Kidney tubule cell (primary cell): ENCODE results near the gene KIFC3.
"Not testable (repeated sequence)": the region's sequence is repeated elsewhere in the genome, so short reads cannot be mapped to it uniquely, and the experiment has no call there.

Experiments
- DNase-seq: peaks from one replicate; pipeline ENCODE4 v3.0.0-alpha.2; 2018; ENCODE audit warnings: low spot score

KIFC3 gene

DNA sequence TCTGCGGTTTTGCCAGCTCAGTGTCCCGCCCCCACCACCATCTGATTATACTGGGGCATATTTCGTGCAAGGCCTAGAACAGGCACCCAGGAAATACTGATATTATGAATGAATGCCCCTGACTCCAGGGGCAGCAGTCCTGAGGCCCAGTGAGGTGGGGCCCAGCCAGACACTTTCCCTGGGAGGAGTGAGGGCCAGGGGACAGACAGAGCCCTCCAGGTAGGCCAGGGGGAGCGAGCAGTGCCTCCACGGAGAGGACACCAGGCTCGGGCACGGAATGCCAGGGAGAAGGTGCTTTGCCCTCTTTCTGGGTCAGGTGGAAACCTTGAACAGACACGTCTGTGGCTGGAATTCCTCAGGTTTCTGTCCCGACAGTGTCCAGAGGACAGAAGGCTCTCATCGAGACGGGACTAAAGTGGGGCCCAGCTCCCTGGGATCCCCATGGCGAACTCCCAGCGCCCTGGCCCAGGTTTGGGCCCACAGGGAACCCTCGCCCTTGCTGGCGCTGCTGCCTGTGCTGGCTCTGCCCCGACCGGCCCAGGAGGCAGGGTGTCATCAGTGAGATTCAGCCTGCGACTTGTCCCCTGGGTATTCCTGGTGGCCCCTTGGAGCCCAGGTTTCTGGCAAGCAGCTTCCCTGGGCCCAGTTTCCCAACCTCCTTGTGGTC lies 62.4 kb downstream of the KIFC3 start:
- no peak for DNase-seq

DNA sequence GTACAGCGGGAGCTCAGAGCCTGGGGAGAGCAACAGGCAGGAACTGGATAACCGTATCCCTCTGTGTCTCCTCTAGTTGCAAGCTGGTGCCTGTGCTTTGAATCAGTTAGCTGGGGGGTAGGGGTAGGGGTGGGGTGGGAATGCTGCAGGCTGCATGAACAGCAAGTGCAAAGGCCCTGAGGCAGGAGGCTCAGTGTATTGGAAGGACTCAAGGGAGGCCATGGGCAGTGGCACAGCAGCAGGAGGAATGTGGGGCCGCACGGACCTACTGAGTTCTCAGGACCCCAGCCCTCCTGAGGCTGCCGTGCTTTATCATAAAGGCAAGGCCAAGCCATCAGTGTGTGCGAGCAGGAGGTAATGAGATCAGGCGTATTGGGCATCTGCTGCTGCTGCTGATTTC lies 63.4 kb downstream of the KIFC3 start:
- DNase-seq, result no peak

- DNase-seq, result peak; percentile 83
These were observed 65.6 kb downstream of the KIFC3 start for GRCh38 chr16:57736419-57737351.

DNA sequence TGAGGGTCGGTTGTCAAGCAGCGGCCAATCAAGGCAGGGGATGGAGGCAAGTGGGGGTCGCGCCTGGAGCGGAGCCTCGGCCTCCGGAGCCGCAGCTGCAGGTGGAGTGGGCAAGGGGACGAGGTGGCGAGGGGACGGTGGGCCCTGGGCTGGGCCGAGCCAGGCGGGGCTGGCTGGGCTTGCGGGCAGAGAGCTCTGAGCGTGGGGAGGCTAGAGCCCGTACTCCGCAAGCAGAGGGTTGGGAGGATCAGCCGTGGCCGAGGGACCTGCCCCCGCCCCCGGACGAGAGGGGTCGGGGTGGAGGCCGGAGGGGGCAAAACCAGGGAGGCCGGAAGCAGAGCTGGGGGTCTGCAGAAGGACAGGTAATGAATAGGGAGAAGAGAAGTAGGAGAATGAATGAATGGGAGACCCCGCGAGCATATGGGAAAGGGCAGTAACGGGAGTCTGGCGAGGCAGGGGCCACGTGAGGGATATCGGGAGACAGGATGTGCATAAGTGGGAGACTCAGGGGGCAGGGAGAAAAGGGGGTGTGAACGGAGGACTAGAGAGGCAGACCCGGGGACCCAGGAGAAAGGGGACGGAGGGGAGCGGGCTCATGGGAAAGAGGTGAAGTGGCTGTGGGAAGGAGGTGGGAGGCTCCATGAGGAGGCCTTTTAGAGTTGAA lies 66.4 kb downstream of the KIFC3 start, which contains the start of gene KATNB1:
KATNB1 (plus strand) TSS at position 16 of the 664 bp plus-strand sequence. CDS start 1,474 bp downstream, outside the sequence.
- no peak for DNase-seq

DNA sequence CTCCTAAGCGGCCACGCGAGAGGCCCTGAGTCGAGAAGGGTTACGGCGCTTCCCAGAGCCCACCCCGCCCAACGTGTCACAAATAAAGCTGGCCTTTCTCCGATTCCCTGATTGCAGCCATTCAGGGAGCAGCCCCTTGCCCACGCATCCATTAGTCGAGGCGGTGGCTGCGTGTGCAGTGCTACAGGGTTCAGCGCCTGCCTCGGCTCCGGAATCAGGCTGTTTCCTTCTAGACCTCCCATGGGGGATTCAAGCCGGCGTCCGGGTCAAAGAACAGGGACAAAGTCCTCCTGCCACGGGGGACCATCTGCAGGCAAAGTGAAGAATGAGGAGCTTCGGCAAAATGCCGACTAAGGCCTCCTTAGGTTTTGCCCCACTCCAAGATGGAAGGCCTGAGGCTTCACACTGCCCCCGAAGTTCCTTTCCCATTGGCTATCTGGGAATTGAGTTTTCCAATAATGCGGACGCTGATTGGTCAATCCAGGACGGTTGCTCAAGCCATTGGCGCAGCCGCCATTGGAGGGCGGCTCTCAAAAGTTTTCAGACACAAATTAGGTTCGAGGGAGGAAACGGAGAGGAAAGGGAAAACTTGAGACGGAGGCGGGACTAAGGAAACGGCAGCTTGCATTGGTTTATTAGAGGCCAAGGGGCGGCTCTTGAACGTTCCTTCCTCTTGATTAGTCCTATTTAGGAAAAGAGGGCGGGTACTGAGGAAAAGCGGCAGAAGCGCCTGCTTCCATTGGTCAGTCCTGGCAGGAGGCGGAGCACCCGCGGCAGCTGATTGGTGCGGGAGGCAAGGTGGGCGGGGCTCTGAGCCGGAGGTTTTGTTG lies 67.2 kb downstream of the KIFC3 start:
- DNase-seq, result peak; percentile 100

DNA sequence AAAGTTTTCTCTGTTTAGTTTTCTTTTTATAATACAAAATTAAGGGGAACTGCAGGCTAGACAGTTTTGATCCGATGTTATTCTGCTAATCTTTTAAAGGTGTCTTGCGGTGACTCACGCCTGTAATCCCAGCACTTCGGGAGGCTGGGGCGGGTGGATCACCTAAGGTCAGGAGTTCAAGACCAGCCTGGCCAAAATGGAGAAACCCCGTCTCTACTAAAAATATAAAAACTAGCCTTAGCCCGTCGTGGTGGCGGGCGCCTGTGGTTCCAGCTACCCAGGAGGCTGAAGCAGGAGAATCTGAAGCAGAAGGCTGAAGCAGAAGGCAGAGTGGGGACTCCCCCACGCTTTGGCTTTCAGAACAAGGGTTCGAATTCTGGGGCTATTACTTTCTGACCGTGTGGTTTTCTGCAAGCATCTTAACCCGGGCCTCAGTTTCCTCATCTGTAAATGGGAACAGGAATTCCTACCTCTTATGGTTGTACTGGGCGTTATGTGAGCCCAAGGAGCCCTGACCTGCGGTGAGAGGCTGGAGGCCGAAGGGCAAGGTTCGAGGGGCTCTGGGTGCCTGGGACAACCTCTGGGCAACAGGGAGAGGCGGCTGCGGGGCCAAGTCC lies 67.9 kb downstream of the KIFC3 start:
- DNase-seq, result no peak

- DNase-seq, result no peak
These were observed 69.6 kb downstream of the KIFC3 start for GRCh38 chr16:57732714-57733113.

- no peak for DNase-seq
These were observed 70.3 kb downstream of the KIFC3 start for GRCh38 chr16:57732037-57732436.

- DNase-seq, result no peak
These were observed 71.2 kb downstream of the KIFC3 start for GRCh38 chr16:57730771-57731730.

DNA sequence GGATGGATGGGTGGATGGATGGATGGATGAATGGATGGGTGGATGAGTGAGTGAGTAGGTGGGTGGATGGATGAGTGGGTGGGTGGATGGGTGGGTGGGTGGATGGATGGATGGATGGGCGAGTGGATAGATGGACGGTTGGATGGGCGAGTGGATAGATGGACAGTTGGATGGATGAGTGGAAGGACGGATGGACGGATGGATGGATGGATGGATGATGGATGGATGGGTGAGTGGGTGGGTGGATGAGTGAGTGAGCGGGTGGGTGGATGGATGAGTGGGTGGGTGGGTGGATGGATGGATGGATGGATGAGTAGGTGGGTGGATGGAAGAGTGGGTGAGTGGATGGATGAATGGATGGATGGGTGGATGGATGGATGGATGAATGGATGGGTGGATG lies 72.4 kb downstream of the KIFC3 start:
- DNase-seq, result not testable (repeated sequence)

GRCh38 chr16:57729182-57729484 lies 73.2 kb downstream of the KIFC3 start:
- no peak for DNase-seq

DNA sequence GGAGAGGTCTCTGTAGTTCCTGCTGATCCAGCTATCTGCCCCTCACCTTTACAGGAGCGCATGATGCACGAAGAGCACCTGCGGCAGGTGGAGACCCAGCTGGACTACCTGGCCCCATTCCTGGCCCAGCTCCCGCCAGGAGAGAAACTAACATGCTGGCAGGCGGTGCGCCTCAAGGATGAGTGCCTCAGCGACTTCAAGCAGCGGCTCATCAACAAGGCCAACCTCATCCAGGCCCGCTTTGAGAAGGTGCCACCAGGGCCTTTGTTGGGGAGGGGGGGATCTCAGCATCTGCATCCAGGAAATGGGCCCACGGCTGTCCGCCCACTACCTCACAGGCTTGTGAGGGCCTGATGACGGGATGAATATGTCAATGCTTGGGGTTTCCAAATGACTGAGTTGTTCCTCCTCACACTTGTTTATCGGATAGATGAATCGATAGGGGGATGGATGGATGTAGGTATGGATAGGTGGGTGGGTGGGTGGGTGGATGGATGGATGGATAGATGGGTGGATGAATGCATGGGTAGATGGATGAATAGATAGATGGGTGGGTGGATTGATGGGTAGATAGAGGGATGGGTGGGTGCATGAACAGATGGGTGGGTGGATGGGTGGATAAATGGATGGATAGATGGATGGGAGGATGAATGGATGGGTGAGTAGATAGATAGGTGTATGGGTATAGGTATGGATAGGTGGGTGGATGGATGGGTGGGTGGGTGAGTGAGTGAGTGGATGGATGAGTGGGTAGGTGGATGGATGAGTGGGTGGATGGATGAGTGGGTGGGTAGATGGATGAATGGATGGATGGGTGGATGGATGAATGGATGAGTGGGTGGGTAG lies 73.7 kb downstream of the KIFC3 start:
- no peak for DNase-seq

DNA sequence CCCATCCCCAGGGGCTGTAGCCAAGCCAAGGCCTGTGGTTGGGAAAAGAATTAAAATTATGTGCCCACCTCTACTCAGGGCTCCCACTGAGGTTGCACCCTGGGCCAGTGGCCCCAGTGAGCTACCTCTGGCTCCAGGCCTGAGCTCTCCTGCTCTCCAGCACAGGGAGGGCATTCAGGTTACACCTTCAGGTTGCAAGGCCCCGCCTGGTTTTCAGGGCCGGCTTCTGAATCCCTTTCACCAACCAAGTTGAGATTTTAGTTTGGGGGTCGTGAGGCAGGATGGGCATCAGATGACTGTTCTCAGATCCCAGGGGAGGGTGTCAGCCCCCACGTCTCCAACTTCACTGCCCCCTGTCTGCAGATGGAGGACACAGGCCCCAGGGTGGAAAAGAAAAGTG lies 74.7 kb downstream of the KIFC3 start:
- DNase-seq, result no peak

DNA sequence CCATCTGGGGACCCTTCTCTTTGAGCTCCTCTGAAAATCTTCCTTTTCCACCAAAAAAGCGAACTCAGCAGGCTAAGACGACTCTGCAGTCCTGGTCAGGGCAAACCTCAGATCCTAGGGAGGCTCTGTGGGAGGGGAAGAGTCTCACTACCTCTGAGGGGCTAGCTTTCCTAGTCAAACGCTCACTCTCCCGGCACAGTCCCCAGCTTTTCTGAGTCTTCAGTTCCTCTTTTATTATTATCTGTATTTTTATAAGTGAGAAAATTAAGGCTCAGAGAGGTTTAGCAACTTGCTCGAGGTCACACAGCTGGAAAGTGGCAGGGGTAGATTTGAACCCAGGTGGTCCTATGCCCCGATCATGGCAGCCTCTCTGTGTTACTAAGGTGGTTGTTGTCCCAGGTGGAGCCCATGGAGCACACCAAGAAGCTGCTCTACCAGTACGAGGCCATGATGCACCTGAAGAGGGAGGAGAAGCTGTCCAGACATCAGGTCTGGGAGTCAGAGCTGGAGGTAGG lies 75.8 kb downstream of the KIFC3 start:
- no peak for DNase-seq

DNA sequence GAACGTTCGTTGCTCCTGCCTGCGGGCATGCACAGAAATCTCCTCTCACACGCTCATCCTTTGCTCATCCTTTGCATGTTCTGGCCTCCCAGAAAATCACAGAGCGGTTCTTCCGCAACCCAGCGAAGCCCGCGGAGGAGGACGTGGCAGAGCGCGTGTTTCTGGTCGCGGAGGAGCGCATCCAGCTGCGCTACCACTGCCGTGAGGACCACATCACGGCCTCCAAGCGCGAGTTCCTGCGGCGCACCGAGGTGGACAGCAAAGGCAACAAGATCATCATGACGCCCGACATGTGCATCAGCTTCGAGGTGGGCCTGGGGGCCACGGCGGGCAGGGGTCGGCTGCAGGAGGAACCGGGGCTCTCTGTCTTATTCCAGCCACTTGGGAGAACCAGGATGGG lies 76.3 kb downstream of the KIFC3 start:
- DNase-seq, result no peak

DNA sequence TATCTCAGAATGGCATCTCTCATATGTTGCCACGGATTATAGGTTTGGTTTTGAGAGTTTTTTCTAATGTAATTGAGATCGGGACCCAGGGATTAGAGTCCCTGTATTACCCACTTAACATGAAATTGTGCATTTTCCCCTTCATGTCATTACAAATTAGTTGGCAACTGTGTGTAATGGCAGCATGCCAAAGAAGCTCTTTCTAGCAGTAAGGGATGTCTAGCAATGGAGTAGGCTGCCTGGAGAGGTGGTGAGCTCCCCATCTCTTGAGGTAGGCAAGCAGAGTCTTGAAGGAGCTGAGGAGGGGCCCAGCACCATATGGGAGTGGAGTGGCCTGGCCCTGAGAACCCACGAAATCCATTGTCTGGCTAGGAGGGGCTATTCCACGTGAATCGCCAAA lies 76.7 kb downstream of the KIFC3 start:
- DNase-seq, result no peak

DNA sequence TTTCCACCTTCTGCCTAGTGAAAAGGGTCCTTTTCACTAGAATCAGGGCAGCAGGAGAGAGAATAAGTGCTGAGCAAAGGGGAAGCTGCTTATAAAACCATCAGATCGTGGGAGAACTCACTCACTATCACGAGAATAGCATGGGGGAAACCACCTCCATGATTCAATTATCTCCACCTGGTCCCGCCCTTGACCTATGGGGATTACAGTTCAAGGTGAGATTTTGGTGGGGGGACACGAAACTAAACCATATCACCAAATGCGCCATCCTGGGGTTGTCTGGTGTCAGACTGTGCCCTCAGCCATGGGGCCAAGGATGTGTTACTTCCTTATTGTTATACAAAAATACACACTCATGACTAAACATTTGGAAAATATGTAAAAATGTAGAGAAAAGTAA lies 77.1 kb downstream of the KIFC3 start:
- DNase-seq, result no peak

GRCh38 chr16:57724531-57724930 lies 77.8 kb downstream of the KIFC3 start:
- DNase-seq, result no peak

DNA sequence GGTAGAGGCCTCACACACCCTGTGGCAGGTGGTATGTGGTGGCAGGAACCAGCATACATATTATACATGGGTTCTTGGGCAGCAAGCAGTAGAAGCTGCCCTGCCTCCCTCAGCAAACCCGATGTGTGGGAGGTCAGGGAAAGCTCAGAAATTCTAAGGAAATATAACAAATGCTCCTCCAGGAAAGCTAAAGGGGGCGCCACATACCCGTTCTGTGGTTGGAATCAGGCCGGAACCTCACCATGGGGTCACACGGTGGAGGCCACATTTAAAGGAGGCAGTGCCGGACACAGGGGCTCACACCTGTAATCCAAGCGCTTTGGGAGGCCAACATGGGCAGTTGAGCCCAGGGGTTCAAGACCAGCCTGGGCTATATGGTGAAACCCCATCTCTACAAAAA lies 79.1 kb downstream of the KIFC3 start:
- DNase-seq, result peak; percentile 21
